Psoas muscle (tissue), 8 donors: Measurements from ENCODE around the gene ZMYND8. TPM values are rescaled to one million over a fixed set of nuclear protein-coding genes. Genes with fewer than 3 reads are reported as not detected.

Experiments used
- ATAC-seq, 4 donors: fragments of 200-7000 bp; cut with Tn5 transposase; one replicate each; pipeline ENCODE4 v1.9.1; 2020; ENCODE audit warnings: moderate library complexity in 3 of 4, mild to moderate bottlenecking in 2 of 4
- DNase-seq, 2 donors: peaks; one replicate each; pipeline ENCODE4 v3.0.0-alpha.2; 2020
- H3K27ac ChIP-seq: fragments of 200-600 bp; one replicate; pipeline ENCODE4 v1.8.0; 2022
- H3K27me3 ChIP-seq, 3 donors: fragments of 200-600 bp in 1 of 3; one replicate each; pipeline versions ENCODE4 v1.6.1 to v1.8.0; 2013 to 2022; ENCODE audit warnings: low read length in 2 of 3, mild to moderate bottlenecking in 2 of 3, moderate library complexity in 1 of 3; ENCODE audit not compliant: insufficient read depth in 3 of 3
- H3K36me3 ChIP-seq, 2 donors: fragments of 200-600 bp in 1 of 2; one replicate each; pipeline versions ENCODE4 v1.6.1 to v1.8.0; 2013 to 2022; ENCODE audit warnings: low read depth in 1 of 2, mild to moderate bottlenecking in 1 of 2, moderate library complexity in 1 of 2; ENCODE audit not compliant: insufficient read depth in 1 of 2
- H3K4me1 ChIP-seq: fragments of 200-600 bp; one replicate; pipeline ENCODE4 v1.8.0; 2022
- H3K4me3 ChIP-seq: fragments of 200-600 bp; one replicate; pipeline ENCODE4 v1.8.0; 2022; ENCODE audit warnings: mild to moderate bottlenecking
- H3K9me3 ChIP-seq: fragments of 200-600 bp; one replicate; pipeline ENCODE4 v1.8.0; 2022
- WGBS, 3 donors: extraction: QIAGEN DNeasy Blood & Tissue Kit; methylation state at CpG; one replicate each; pipeline versions ENCODE4 v1.1.6 to v1.1.7; 2013; 5-methylcytosine and 5-hydroxymethylcytosine counted together
- intact Hi-C, 2 donors: fragments of 100-400 bp; cut with DNase I; formaldehyde crosslinking; loops; one replicate each; pipeline versions ENCODE4 v1.11.0 to v1.14.2; 2022
- polyA plus RNA-seq, 3 donors: library from polyadenylated mRNA; stranded (reverse); fragments of 200-250 nt; gene quantifications; one replicate each; pipeline ENCODE4 v1.2.3, GENCODE V29; 2013
- total RNA-seq, 4 donors: library from RNA; stranded (reverse); fragmentation: NEBNext Ultra II Directional in 2 of 4; extraction: Animal tissue kit (Norgen Biotek cat#: 25700) in 2 of 4; gene quantifications; one replicate each; pipeline versions ENCODE4 v1.2.1 to v1.2.4, GENCODE V29; 2021 to 2023
- TF ChIP-seq, protein P1 (sequence below): fragments of 200-600 bp; IDR thresholded peaks from one replicate; pipeline ENCODE4 v1.8.0; 2022; ENCODE audit warnings: antibody characterized with exemption
- donor health status: healthy with polysubstance abuse.
- donor health status: DM: no; HTN: no; CAD: no; lungs with moderate emphysema.
- donor health status: Bipolar disorder and iron deficiency.
- donor health status: healthy.
- donor health status: DM: yes; HTN: yes; CAD: no.
- donor health status: DM: no; HTN: no; CAD: no.
- donor health status: DM: no; HTN: no; CAD: no.
- donor health status: DM: yes; HTN: yes; CAD: no.

The ZMYND8 gene
- total and polyA plus RNA-seq, 7 donors: 4.7 to 42.9 (median 17.7) TPM

DNA sequence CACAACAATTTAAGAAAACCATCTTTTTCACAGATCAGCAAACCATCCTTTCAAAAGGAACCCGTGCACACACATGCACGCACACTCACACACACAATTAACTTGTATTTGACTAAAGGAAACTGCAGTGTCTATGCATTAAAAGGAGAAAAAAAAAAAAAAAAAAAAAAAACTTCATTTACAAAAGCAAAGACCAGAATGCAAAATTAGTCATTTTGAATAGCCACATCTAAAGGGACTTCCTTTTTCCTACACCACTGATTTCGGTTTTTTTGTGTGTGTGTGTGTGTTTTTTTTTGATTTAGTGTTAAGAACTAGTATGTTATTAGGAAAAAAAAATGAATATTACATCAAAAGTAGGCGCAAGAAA lies 6.3 kb downstream of the ZMYND8 start:
- DNase-seq (no peak), ATAC-seq (no peak)
- intact Hi-C loops: no loop called here
- no peaks in the 10 kb centered on the region for H3K27me3 ChIP-seq
- peaks cover 74% of the 10 kb centered on the region for H3K4me1 ChIP-seq
- H3K36me3 ChIP-seq: peaks cover 0 to 24% of the 10 kb centered on the region in 2 donors
- peak overlapping the region; percentile 97 for H3K27ac ChIP-seq
- TF ChIP-seq, protein P1, sequence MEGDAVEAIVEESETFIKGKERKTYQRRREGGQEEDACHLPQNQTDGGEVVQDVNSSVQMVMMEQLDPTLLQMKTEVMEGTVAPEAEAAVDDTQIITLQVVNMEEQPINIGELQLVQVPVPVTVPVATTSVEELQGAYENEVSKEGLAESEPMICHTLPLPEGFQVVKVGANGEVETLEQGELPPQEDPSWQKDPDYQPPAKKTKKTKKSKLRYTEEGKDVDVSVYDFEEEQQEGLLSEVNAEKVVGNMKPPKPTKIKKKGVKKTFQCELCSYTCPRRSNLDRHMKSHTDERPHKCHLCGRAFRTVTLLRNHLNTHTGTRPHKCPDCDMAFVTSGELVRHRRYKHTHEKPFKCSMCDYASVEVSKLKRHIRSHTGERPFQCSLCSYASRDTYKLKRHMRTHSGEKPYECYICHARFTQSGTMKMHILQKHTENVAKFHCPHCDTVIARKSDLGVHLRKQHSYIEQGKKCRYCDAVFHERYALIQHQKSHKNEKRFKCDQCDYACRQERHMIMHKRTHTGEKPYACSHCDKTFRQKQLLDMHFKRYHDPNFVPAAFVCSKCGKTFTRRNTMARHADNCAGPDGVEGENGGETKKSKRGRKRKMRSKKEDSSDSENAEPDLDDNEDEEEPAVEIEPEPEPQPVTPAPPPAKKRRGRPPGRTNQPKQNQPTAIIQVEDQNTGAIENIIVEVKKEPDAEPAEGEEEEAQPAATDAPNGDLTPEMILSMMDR: no peak
- H3K4me3 ChIP-seq: peak overlapping the region; percentile 61
- 66 to 74% (median 70%) methylated on average over 4 of the region's 4 CpGs for whole genome bisulfite sequencing, 3 donors
- H3K9me3 ChIP-seq: no peaks in the 10 kb centered on the region

DNA sequence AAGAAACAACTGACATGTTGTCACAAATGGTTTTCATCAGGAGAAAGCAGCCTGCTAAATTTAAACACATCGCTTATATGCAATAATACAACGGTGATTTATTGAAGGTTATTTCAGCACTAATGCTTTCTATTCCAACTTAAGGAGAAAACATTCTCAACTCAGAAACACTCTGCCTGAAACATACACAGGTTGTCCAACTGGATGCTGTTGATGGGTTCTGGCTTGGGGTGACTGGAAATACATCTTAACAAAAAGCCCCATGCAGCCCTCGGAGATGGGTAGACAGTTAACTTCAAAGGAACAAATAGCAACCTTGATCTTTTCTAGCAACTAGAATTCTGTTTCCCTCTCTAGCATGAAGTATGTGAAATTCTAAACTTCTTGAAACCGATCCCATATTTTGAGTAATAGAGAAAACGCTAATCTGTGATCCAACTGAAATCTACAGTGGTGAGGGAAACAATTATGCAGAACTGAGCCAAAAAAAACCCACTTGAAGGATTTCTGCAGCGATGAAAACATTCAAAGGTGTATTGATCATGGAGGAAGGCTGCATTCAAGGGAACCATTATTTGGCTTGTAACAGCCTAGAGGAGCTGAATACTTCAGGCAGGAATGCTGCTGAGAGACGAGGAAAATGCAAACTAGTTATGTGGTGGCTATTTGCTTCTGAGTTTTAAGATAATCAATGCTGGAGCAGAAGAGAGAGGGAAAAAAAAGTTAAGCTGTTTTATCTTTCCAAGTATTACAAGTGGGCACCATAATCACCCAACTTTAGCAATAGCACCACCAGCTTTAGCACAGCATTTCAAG lies 6.9 kb downstream of the ZMYND8 start:
- H3K27ac ChIP-seq: peak overlapping the region; percentile 97
- TF ChIP-seq, protein P1: no peak
- H3K4me3 ChIP-seq: peak overlapping the region; percentile 61
- H3K4me1 ChIP-seq: peaks cover 72% of the 10 kb centered on the region
- ATAC-seq (peak in 2 of 4 donors; percentile 3 to 18), DNase-seq (no peak)
- H3K27me3 ChIP-seq: no peaks in the 10 kb centered on the region
- H3K9me3 ChIP-seq: no peaks in the 10 kb centered on the region
- peaks cover 0 to 26% of the 10 kb centered on the region in 2 donors for H3K36me3 ChIP-seq
- intact Hi-C loops: no loop called here
- 20 to 30% (median 25%) methylated on average over 7 of the region's 7 CpGs for whole genome bisulfite sequencing, 3 donors

DNA sequence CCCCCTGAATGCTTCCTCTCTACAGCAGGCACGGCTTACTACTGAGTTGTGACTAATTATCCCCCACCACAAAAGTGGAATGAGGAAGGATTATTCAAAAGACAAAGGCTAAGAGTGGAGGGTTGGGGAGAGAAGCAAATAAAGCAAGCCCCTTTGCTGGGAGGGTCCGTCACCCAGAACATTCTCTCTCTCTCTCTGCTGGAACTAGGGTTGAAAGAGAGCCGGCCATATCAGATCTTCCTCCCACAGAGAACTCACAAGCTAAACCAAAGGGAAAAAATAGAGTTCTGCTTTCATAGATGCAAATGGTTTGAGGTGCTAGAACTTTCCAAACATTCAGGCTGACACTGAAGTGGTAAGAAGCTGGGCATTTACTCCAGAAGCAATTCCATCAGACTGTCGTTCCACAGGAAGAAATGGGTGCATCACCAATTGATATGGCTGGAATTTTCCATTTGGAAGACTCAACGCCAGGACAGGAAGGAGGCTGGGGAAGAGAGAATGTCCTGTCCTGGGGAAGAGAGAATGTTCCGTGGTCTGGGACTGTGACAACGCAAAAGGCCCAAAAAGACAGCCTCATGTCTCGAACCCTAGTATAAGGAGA lies 7.9 kb downstream of the ZMYND8 start:
- peaks cover 70% of the 10 kb centered on the region for H3K4me1 ChIP-seq
- 48 to 69% (median 58%) methylated on average over 8 of the region's 8 CpGs for WGBS, 3 donors
- ATAC-seq: peak in 2 of 4 donors; percentile 44 to 52
- peaks cover 0 to 26% of the 10 kb centered on the region in 2 donors for H3K36me3 ChIP-seq
- no peaks in the 10 kb centered on the region for H3K9me3 ChIP-seq
- H3K27me3 ChIP-seq: no peaks in the 10 kb centered on the region
- TF ChIP-seq, protein P1: no peak
- peak overlapping the region; percentile 61 for H3K4me3 ChIP-seq
- H3K27ac ChIP-seq: peak overlapping the region; percentile 97
- intact Hi-C loops: no loop called here
- no peak for DNase-seq

DNA sequence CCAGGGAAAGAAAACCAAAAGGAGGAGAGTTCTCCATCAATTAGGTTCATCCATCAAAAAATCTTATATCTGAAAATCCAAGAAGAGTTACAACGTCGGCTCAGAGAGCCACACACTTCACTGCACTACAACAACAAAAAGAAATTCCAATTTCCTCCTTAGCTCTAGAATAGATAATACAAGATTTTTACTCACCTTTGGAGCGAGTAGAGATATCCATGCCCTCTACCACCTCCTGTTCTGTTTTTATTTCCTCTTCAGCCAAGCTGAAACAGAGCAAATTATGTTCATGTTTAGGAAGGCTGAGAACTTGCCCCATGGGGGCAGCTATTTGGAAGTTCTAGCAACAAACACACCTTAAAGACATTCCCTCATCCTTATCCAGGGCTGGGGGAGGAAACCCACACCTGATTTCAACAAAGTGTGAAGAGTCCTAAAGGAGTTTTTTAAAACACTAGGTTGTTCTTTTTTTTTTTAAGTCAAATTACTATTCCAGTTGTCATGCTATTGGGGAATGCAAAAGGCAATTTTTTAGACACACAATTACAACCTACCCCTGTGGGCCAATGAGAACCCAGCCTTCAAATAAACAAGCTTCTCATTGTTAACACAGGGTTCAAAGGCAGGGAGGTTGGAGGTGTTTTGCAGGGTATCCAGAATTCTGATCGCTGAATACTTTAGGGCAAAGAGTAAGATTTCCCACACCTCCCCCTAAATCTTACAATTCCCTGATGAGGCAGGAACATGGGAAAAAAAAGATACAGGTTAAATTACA lies 8.7 kb downstream of the ZMYND8 start:
- Histone ChIP-seq H3K27me3 (no peaks in the 10 kb centered on the region), H3K9me3 (no peaks in the 10 kb centered on the region), H3K4me3 (no peak overlapping the region), H3K36me3 (peaks cover 0 to 26% of the 10 kb centered on the region in 2 donors), H3K27ac (peak overlapping the region; percentile 97), H3K4me1 (peaks cover 70% of the 10 kb centered on the region)
- TF ChIP-seq, protein P1: no peak
- 79 to 81% (median 80%) methylated on average over 4 of the region's 4 CpGs for WGBS, 3 donors
- ATAC-seq (no peak), DNase-seq (no peak)
- intact Hi-C loops: no loop called here
